K562 (cell line): ENCODE data around the gene ENG. TPM values are rescaled to one million over a fixed set of nuclear protein-coding genes. Genes with fewer than 3 reads are reported as not detected.
A peak's percentile ranks its signal among the peaks of the same experiment; 100 is the strongest.

Experiments
- CLOCK ChIP-seq: fragments of 250-450 bp; sonication (Bioruptor Pico); IDR thresholded peaks from 2 replicates; pipeline ENCODE4 v1.4.0; 2020; ENCODE audit warnings: mild to moderate bottlenecking, moderate library complexity, borderline replicate concordance
- CXXC5 ChIP-seq: fragments of 250-450 bp; sonication (Bioruptor Pico); IDR thresholded peaks from 2 replicates; pipeline ENCODE4 v1.8.0; 2022; ENCODE audit warnings: inconsistent platforms, mild to moderate bottlenecking, moderate library complexity
- ELF1 ChIP-seq: fragments of 200-800 bp; sonication (Bioruptor generic); IDR thresholded peaks from 2 replicates; pipeline ENCODE4 v1.6.1; 2016; ENCODE audit warnings: missing genetic modification characterization, missing compliant biosample characterization
- EZH2 ChIP-seq: IDR thresholded peaks from 2 replicates; pipeline ENCODE4 v1.6.1; 2012; ENCODE audit warnings: low read depth, mild to moderate bottlenecking, inconsistent platforms, low read length, borderline replicate concordance
- FOXA1 ChIP-seq: fragments of 450-650 bp; IDR thresholded peaks from 2 replicates; pipeline ENCODE4 v1.6.1; 2016; ENCODE audit warnings: mild to moderate bottlenecking, borderline replicate concordance
- KDM1A ChIP-seq, 2 experiments: fragments of 450-650 bp; IDR thresholded peaks; 2 replicates each; pipeline ENCODE4 v1.6.1; 2016; ENCODE audit warnings: mild to moderate bottlenecking in 2 of 2
- LCOR ChIP-seq: sonication (generic); formaldehyde crosslinking; IDR thresholded peaks from 2 replicates; pipeline ENCODE4 v1.8.0; 2022; ENCODE audit warnings: mild to moderate bottlenecking, missing genetic modification reagents
- MBD1 ChIP-seq: fragments of 250-450 bp; sonication (Bioruptor Pico); IDR thresholded peaks from 2 replicates; pipeline ENCODE4 v1.8.0; 2022; ENCODE audit warnings: inconsistent platforms
- NONO ChIP-seq, 2 experiments: fragments of 200-400 bp in 1 of 2; fragments of 450-650 bp in 1 of 2; formaldehyde crosslinking in 1 of 2; IDR thresholded peaks; 2 replicates each; pipeline ENCODE4 v1.6.1; 2017; ENCODE audit warnings: low read depth in 2 of 2, mild to moderate bottlenecking in 2 of 2, moderate library complexity in 2 of 2, low read length in 1 of 2
- RBBP5 ChIP-seq: fragments of 200-600 bp; sonication (generic); IDR thresholded peaks from 2 replicates; pipeline ENCODE4 v1.6.1; 2012; ENCODE audit warnings: borderline replicate concordance, mild to moderate bottlenecking, low read length, control low read depth, inconsistent platforms; ENCODE audit not compliant: insufficient read depth, poor library complexity, severe bottlenecking
- SMARCA5 ChIP-seq: fragments of 450-650 bp; IDR thresholded peaks from 2 replicates; pipeline ENCODE4 v1.6.1; 2016
- SMARCC2 ChIP-seq: fragments of 450-650 bp; IDR thresholded peaks from 2 replicates; pipeline ENCODE4 v1.6.1; 2017; ENCODE audit warnings: antibody characterized with exemption, moderate library complexity, mild to moderate bottlenecking, low read depth
- USF1 ChIP-seq: sonication (generic); formaldehyde crosslinking; IDR thresholded peaks from 2 replicates; pipeline ENCODE4 v1.9.0; 2022; ENCODE audit warnings: mild to moderate bottlenecking, missing genetic modification reagents
- ZNF12 ChIP-seq: sonication (generic); formaldehyde crosslinking; IDR thresholded peaks from 2 replicates; pipeline ENCODE4 v1.4.0; 2020; ENCODE audit warnings: mild to moderate bottlenecking, missing genetic modification reagents
- ZNF589 ChIP-seq: fragments of 200-800 bp; sonication (Bioruptor generic); IDR thresholded peaks from 2 replicates; pipeline ENCODE4 v1.6.1; 2016; ENCODE audit warnings: low read depth, missing genetic modification characterization, missing compliant biosample characterization
- polyA plus RNA-seq, 8 experiments: library from polyadenylated mRNA; depleted of rRNA in 4 of 8; stranded (reverse) in 5 of 8; unstranded in 3 of 8; fragments of >200 nt; fragmentation: Nextera tagmentation in 2 of 8; fragmentation: Illumina TruSeq in 1 of 8; extraction: Ambion mirVana in 2 of 8; extraction: Trizol in 1 of 8; gene quantifications; 2 replicates each; pipeline versions ENCODE4 v1.2.1 to v1.2.3, GENCODE V29; 2011 to 2014; ENCODE audit warnings: inconsistent platforms in 1 of 8, missing spikeins in 1 of 8
- total RNA-seq, 7 experiments: library from RNA; depleted of rRNA in 6 of 7; stranded (reverse); fragments of >200 nt in 6 of 7; fragmentation: Illumina TruSeq in 2 of 7; extraction: Trizol in 2 of 7; gene quantifications; 2 replicates each; pipeline versions ENCODE4 v1.2.1 to v1.2.3, GENCODE V29; 2011 to 2021; ENCODE audit warnings: low replicate concordance in 1 of 7
- TF ChIP-seq, protein P1 (sequence below): fragments of 450-650 bp; formaldehyde crosslinking; IDR thresholded peaks from 2 replicates; pipeline ENCODE4 v1.4.0; 2020; ENCODE audit warnings: mild to moderate bottlenecking, moderate library complexity

ENG gene
- total and polyA plus RNA-seq, 9 of the 15 experiments (the other 6 are each of a cell fraction or from before 2014, with no cell fraction given) = 0.04 to 0.40 (median 0.14) TPM; not detected in 1

GRCh38 chr9:127770583-127770904 is 83.9 kb downstream of the ENG start (continued):
- TF ChIP-seq FOXA1 = no peak
- TF ChIP-seq ELF1 (tag) = no peak
- TF ChIP-seq SMARCA5 = 0 out of 2 replicates have a peak, but pooled peaks have one; percentile 26
- TF ChIP-seq CLOCK (CRISPR knock-in tag) = no peak
- TF ChIP-seq ZNF12 (CRISPR knock-in tag) = no peak
- TF ChIP-seq NONO (IDR thresholded peaks at IDR 0.05; ENCODE audit: low read depth in 2 of 2, low read length in 1 of 2) = no peak
- TF ChIP-seq LCOR (CRISPR knock-in tag) = 0 out of 2 replicates have a peak, but pooled peaks have one; percentile 5
- TF ChIP-seq KDM1A (IDR thresholded peaks at IDR 0.05) = 0 out of 4 replicates have a peak, but pooled peaks of 1 of the 2 experiments have one; percentile 61
- peak; percentile 50; the same call in 1 of the 2 replicates for TF ChIP-seq USF1 (CRISPR knock-in tag)
- peak; percentile 18 for TF ChIP-seq RBBP5
- no peak for TF ChIP-seq MBD1 (CRISPR knock-in tag)
- no peak for TF ChIP-seq ZNF589 (CRISPR knock-in tag)
- TF ChIP-seq CXXC5 (CRISPR knock-in tag) = no peak
- TF ChIP-seq, protein P1, sequence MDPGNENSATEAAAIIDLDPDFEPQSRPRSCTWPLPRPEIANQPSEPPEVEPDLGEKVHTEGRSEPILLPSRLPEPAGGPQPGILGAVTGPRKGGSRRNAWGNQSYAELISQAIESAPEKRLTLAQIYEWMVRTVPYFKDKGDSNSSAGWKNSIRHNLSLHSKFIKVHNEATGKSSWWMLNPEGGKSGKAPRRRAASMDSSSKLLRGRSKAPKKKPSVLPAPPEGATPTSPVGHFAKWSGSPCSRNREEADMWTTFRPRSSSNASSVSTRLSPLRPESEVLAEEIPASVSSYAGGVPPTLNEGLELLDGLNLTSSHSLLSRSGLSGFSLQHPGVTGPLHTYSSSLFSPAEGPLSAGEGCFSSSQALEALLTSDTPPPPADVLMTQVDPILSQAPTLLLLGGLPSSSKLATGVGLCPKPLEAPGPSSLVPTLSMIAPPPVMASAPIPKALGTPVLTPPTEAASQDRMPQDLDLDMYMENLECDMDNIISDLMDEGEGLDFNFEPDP (CRISPR knock-in tag) = no peak
- no peak for TF ChIP-seq SMARCC2
- no peak for TF ChIP-seq EZH2
